GM12878 (cell line): Measurements from ENCODE around the gene WSCD1. TPM values are rescaled to one million over a fixed set of nuclear protein-coding genes. Genes with fewer than 3 reads are reported as not detected.

Experiments
- ATAC-seq: fragments of 200-7000 bp; cut with Tn5 transposase; 3 replicates; pipeline ENCODE4 v1.9.1; 2020; ENCODE audit warnings: mild to moderate bottlenecking, moderate library complexity
- BruUV-seq: library from RNA; stranded (reverse); fragments of 400-500 nt; replicated peaks from 2 replicates; lab custom pipeline; 2021; lab: Mats Ljungman, UMichigan
- CTCF ChIA-PET: fragments of 300-600 bp; sonication (Branson Sonifier 250); formaldehyde crosslinking; extraction: SDS; loops from one replicate; lab custom pipeline; 2021; ENCODE audit warnings: inconsistent platforms; lab: Yijun Ruan, JAX
- POLR2A ChIA-PET: fragments of 350-600 bp; formaldehyde crosslinking; extraction: SDS; loops from one replicate; lab custom pipeline; 2021; ENCODE audit warnings: inconsistent platforms; lab: Charles Lee
- RAD21 ChIA-PET: fragments of 300-600 bp; sonication (Branson Sonifier 250); formaldehyde crosslinking; loops from one replicate; lab custom pipeline; 2023; ENCODE audit warnings: antibody characterized with exemption; ENCODE audit not compliant: unreplicated experiment; lab: Charles Lee
- SMC1A ChIA-PET: fragments of 300-600 bp; sonication (Branson Sonifier 250); formaldehyde crosslinking; loops from one replicate; lab custom pipeline; 2023; ENCODE audit not compliant: unreplicated experiment, uncharacterized antibody; lab: Charles Lee
- DNase-seq: peaks from one replicate; pipeline ENCODE4 v3.0.0-alpha.2; 2011; ENCODE audit warnings: low read depth, low spot score
- FAIRE-seq: peaks from 3 replicates; lab custom pipeline; 2011; peaks lifted over from hg19 to GRCh38; lab: Jason Lieb, UNC
- H2AFZ ChIP-seq: 2 replicates; pipeline ENCODE4 v1.6.0; 2011; ENCODE audit warnings: low read depth, low read length, control low read depth; ENCODE audit not compliant: control insufficient read depth
- H3K27ac ChIP-seq: 2 replicates; pipeline ENCODE4 v1.5.1; 2011; ENCODE audit warnings: control low read depth; ENCODE audit not compliant: control insufficient read depth, insufficient read depth
- H3K27me3 ChIP-seq, 2 experiments: replicated peaks in 1 of 2; 2 replicates each; pipeline versions ENCODE4 v1.6.0 to v1.6.1; 2011; ENCODE audit warnings: low read length in 1 of 2; ENCODE audit not compliant: control insufficient read depth in 2 of 2, insufficient read depth in 2 of 2
- H3K36me3 ChIP-seq, 2 experiments: 2 replicates each; pipeline ENCODE4 v1.5.1; 2011; ENCODE audit warnings: low read length in 1 of 2; ENCODE audit not compliant: control insufficient read depth in 2 of 2, insufficient read depth in 2 of 2
- H3K4me1 ChIP-seq: 2 replicates; pipeline ENCODE4 v1.6.1; 2011; ENCODE audit warnings: mild to moderate bottlenecking, low read length, moderate library complexity, mixed read lengths; ENCODE audit not compliant: control insufficient read depth, insufficient read depth
- H3K4me2 ChIP-seq: 2 replicates; pipeline ENCODE4 v1.6.0; 2011; ENCODE audit warnings: control low read depth; ENCODE audit not compliant: control insufficient read depth, insufficient read depth
- H3K4me3 ChIP-seq: fragments of 200-600 bp; sonication (generic); 2 replicates; pipeline ENCODE4 v1.5.1; 2016
- H3K79me2 ChIP-seq: 2 replicates; pipeline ENCODE4 v1.6.0; 2011; ENCODE audit warnings: low read length; ENCODE audit not compliant: control insufficient read depth, insufficient read depth
- H3K9ac ChIP-seq: 2 replicates; pipeline ENCODE4 v1.8.0; 2011; ENCODE audit warnings: low read length, control low read depth, mixed read lengths; ENCODE audit not compliant: control insufficient read depth, insufficient read depth
- H3K9me3 ChIP-seq: replicated peaks from 3 replicates; pipeline ENCODE4 v1.5.1; 2011; ENCODE audit warnings: mild to moderate bottlenecking, low read length; ENCODE audit not compliant: control insufficient read depth, insufficient read depth
- H4K20me1 ChIP-seq: 2 replicates; pipeline ENCODE4 v1.6.0; 2011; ENCODE audit not compliant: control insufficient read depth, insufficient read depth
- BCL11A ChIP-seq: IDR thresholded peaks from 2 replicates; pipeline ENCODE4 v1.6.1; 2011; ENCODE audit warnings: low read depth, low read length
- EP300 ChIP-seq, 2 experiments: fragments of 150-350 bp in 1 of 2; IDR thresholded peaks; 2 replicates each; pipeline ENCODE4 v1.6.1; 2011 to 2012; ENCODE audit warnings: low read depth in 2 of 2, low read length in 2 of 2, borderline replicate concordance in 1 of 2, improper control_type of control experiment in 1 of 2, inconsistent platforms in 1 of 2; ENCODE audit not compliant: control insufficient read depth in 1 of 2
- FOXK2 ChIP-seq: fragments of 450-650 bp; IDR thresholded peaks from 2 replicates; pipeline ENCODE4 v1.6.1; 2017; ENCODE audit warnings: mild to moderate bottlenecking, moderate library complexity
- HSF1 ChIP-seq: fragments of 150-350 bp; IDR thresholded peaks from 2 replicates; pipeline ENCODE4 v1.6.1; 2014; ENCODE audit warnings: mild to moderate bottlenecking, low read depth, low read length
- KAT2A ChIP-seq: conservative IDR thresholded peaks from 2 replicates; pipeline ENCODE4 v1.6.1; 2011; ENCODE audit warnings: low read depth, low read length; ENCODE audit not compliant: control insufficient read depth
- NR2C2 ChIP-seq: IDR thresholded peaks from 2 replicates; pipeline ENCODE4 v1.6.1; 2011; ENCODE audit warnings: borderline replicate concordance, low read depth; ENCODE audit not compliant: control insufficient read depth, insufficient read length
- NRF1 ChIP-seq: conservative IDR thresholded peaks from 2 replicates; pipeline ENCODE4 v1.6.1; 2011; ENCODE audit warnings: mild to moderate bottlenecking, low read depth, low read length, improper control_type of control experiment
- RB1 ChIP-seq: fragments of 450-650 bp; formaldehyde crosslinking; IDR thresholded peaks from 2 replicates; pipeline ENCODE4 v1.6.1; 2017; ENCODE audit warnings: mild to moderate bottlenecking, borderline replicate concordance
- RFX5 ChIP-seq: IDR thresholded peaks from 2 replicates; pipeline ENCODE4 v1.6.1; 2011; ENCODE audit warnings: low read depth, low read length, improper control_type of control experiment
- SREBF1 ChIP-seq: IDR thresholded peaks from 2 replicates; pipeline ENCODE4 v1.6.1; 2012; ENCODE audit warnings: mild to moderate bottlenecking, low read length
- ZNF217 ChIP-seq: fragments of 450-650 bp; IDR thresholded peaks from 2 replicates; pipeline ENCODE4 v1.6.1; 2017; ENCODE audit warnings: antibody characterized with exemption, mild to moderate bottlenecking
- WGBS: methylation state at CpG from one replicate; pipeline ENCODE4 v1.1.6; 2016; ENCODE audit warnings: low lambda C conversion rate; ENCODE audit not compliant: insufficient replicate concordance, insufficient coverage; ENCODE audit errors: missing lambda C conversion rate; 5-methylcytosine and 5-hydroxymethylcytosine counted together
- in situ Hi-C: fragments of 300-500 bp; cut with MboI; formaldehyde crosslinking; loops from 9 replicates; pipeline ENCODE4 v1.14.3; 2018; ENCODE audit warnings: mixed read lengths
- intact Hi-C: fragments of 100-400 bp; cut with micrococcal nuclease; formaldehyde crosslinking; loops from one replicate; pipeline ENCODE4 v1.14.2; 2022; ENCODE audit not compliant: unreplicated experiment
- polyA plus RNA-seq, 11 experiments: library from polyadenylated mRNA; depleted of rRNA in 4 of 11; unstranded in 6 of 11; stranded (reverse) in 5 of 11; fragments of >200 nt; fragmentation: Nextera tagmentation in 4 of 11; fragmentation: Illumina TruSeq in 1 of 11; extraction: Ambion mirVana in 4 of 11; extraction: Trizol in 1 of 11; gene quantifications; 1 replicate in 1 of 11; 2 replicates in 10 of 11; pipeline versions ENCODE4 v1.2.1 to v1.2.3, GENCODE V29; 2011 to 2016; ENCODE audit warnings: inconsistent platforms in 2 of 11, missing spikeins in 2 of 11, low read depth in 1 of 11
- total RNA-seq, 4 experiments: library from RNA; depleted of rRNA in 3 of 4; stranded (reverse); fragments of >200 nt in 3 of 4; fragmentation: Illumina TruSeq in 1 of 4; extraction: Trizol in 1 of 4; gene quantifications; 2 replicates each; pipeline versions ENCODE4 v1.2.1 to v1.2.3, GENCODE V29; 2013 to 2021

Gene WSCD1
- total and polyA plus RNA-seq, 10 of the 15 experiments (the other 5 are each of a cell fraction or from before 2014, with no cell fraction given) = 0.01 to 0.16 TPM; not detected in 8

DNA sequence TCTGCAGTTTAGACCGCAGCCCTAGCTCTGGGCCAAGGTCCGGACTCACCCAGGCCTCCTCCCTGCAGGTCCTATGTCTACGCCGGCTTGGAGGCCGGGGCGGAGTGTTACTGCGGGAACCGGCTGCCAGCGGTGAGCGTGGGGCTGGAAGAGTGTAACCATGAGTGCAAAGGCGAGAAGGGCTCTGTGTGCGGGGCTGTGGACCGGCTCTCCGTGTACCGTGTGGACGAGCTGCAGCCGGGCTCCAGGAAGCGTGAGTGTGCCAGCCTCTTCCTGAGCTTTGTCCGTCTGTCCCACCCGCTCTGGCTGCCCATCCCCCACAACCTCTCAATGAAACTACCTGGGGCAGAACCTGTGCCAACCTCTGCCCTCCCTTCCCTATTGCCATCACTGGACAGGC, 20.1 kb downstream of the WSCD1 start (continued):
- TF ChIP-seq NRF1 = no peak
- TF ChIP-seq SREBF1 = no peak
- TF ChIP-seq KAT2A = no peak
- no peak for TF ChIP-seq HSF1

- no peak for FAIRE-seq
Measured at GRCh38 chr17:6092182-6092902, 22.2 kb downstream of the WSCD1 start.

More at GRCh38 chr17:6092182-6092902, 22.2 kb downstream of the WSCD1 start:
- no peaks in the 10 kb centered on the region for H3K4me1 ChIP-seq
- RAD21 ChIA-PET = no interaction called here
- no peaks in the 10 kb centered on the region for H3K9me3 ChIP-seq
- H3K4me3 ChIP-seq = no peak overlapping the region
- SMC1A ChIA-PET = no interaction called here
- H3K9ac ChIP-seq = no peak overlapping the region
- 14% methylated on average over 14 of the region's 14 CpGs for WGBS
- TF ChIP-seq ZNF217 = no peak
- TF ChIP-seq RFX5 = no peak
- no peak for TF ChIP-seq BCL11A
- no peak for TF ChIP-seq NR2C2
- no peak for TF ChIP-seq RB1
- no peak for TF ChIP-seq EP300 (IDR thresholded peaks at IDR 0.05; ENCODE audit: borderline replicate concordance in 1 of 2, control insufficient read depth in 1 of 2, low read depth in 2 of 2, low read length in 2 of 2)
- no peak for TF ChIP-seq FOXK2
- POLR2A ChIA-PET = no interaction called here
- DNase-seq (no peak), ATAC-seq (no peak)
- H3K36me3 ChIP-seq = no peaks in the 10 kb centered on the region
- in situ Hi-C loops (no loop called here), intact Hi-C loops (no loop called here)
- no peaks in the 10 kb centered on the region; a peak in 2 of 4 replicates for H3K27me3 ChIP-seq
- CTCF ChIA-PET = no interaction called here
- no peaks in the 10 kb centered on the region for H3K79me2 ChIP-seq
- H3K27ac ChIP-seq = no peak overlapping the region
- H3K4me2 ChIP-seq = no peak overlapping the region
- BruUV-seq = no TSS peak
- H2AFZ ChIP-seq = no peak overlapping the region
- no peaks in the 10 kb centered on the region for H4K20me1 ChIP-seq
